Activated naive CD8-positive, alpha-beta T cell treated with anti-CD3 and anti-CD28 coated beads, Interleukin-2, amount 50 U/mL, for 24 hours (primary cell): ENCODE results near the gene ANG.
"Not testable (repeated sequence)": the region's sequence is repeated elsewhere in the genome, so short reads cannot be mapped to it uniquely, and the experiment has no call there.

Experiments used
- ATAC-seq: fragments of 150-1000 bp; cut with Tn5 transposase; one replicate; pipeline ENCODE4 v1.10.0; 2021
- DNase-seq: peaks from one replicate; pipeline ENCODE4 v3.0.0; 2021
- H3K27ac Mint-ChIP-seq: one replicate; pipeline ENCODE4 v1.8.0; 2021; ENCODE audit warnings: mild to moderate bottlenecking, mixed read lengths
- H3K27me3 Mint-ChIP-seq: one replicate; pipeline ENCODE4 v1.8.0; 2021; ENCODE audit warnings: mixed read lengths
- H3K36me3 Mint-ChIP-seq: one replicate; pipeline ENCODE4 v1.8.0; 2021; ENCODE audit warnings: low read depth, mixed read lengths
- H3K4me1 Mint-ChIP-seq: one replicate; pipeline ENCODE4 v1.8.0; 2021; ENCODE audit warnings: mixed read lengths
- H3K4me3 Mint-ChIP-seq: one replicate; pipeline ENCODE4 v1.8.0; 2021; ENCODE audit warnings: mild to moderate bottlenecking, moderate library complexity, mixed read lengths
- H3K9me3 Mint-ChIP-seq: one replicate; pipeline ENCODE4 v1.8.0; 2021; ENCODE audit warnings: mixed read lengths

Gene ANG

GRCh38 chr14:20662968-20663732 is 25.4 kb upstream of the ANG start:
- Mint-ChIP-seq H3K9me3 (no peaks in the 10 kb centered on the region), H3K4me1 (peaks cover 26% of the 10 kb centered on the region), H3K4me3 (peak overlapping the region; percentile 84), H3K36me3 (peaks cover 2% of the 10 kb centered on the region), H3K27ac (peak overlapping the region; percentile 87), H3K27me3 (peaks cover 33% of the 10 kb centered on the region)
- DNase-seq (peak; percentile 88), ATAC-seq (peak; percentile 92)

DNA sequence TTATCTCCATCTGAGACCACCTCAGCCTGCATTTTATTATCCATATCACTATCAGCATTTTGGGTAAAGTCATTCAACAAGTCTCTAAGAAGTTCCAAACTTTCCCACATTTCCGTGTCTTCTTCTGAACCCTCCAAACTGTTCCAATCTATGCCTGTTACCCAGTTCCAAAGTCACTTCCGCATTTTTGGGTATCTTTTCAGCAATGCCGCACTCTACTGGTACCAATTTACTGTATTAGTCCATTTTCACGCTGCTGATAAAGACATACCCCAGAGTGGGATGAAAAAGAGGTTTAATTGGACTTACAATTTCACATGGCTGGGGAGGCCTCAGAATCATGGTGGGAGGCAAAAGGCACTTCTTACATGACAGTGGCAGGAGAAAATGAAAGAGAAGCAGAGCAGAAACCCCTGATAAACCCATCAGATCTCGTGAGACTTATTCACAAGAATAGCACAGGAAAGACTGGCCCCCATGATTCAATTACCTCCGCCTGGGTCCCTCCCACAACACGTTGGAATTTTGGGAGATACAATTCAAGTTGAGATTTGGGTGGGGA is 22.1 kb upstream of the ANG start:
- H3K4me3 Mint-ChIP-seq, H3K27ac Mint-ChIP-seq, H3K9me3 Mint-ChIP-seq, ATAC-seq, H3K36me3 Mint-ChIP-seq, DNase-seq: not testable (repeated sequence)
- Mint-ChIP-seq H3K27me3 (peaks cover 24% of the 10 kb centered on the region), H3K4me1 (peaks cover 31% of the 10 kb centered on the region)

GRCh38 chr14:20667957-20668356 is 20.6 kb upstream of the ANG start:
- H3K4me1 Mint-ChIP-seq, result peaks cover 27% of the 10 kb centered on the region
- peak overlapping the region; percentile 84 for H3K27ac Mint-ChIP-seq
- DNase-seq, result no peak
- peaks cover 2% of the 10 kb centered on the region for H3K36me3 Mint-ChIP-seq
- peak; percentile 66 for ATAC-seq
- no peaks in the 10 kb centered on the region for H3K9me3 Mint-ChIP-seq
- H3K4me3 Mint-ChIP-seq, result peak overlapping the region; percentile 6
- peaks cover 16% of the 10 kb centered on the region for H3K27me3 Mint-ChIP-seq

GRCh38 chr14:20668969-20669368 is 19.6 kb upstream of the ANG start:
- DNase-seq (no peak), ATAC-seq (no peak)
- H3K27me3 Mint-ChIP-seq, result peaks cover 10% of the 10 kb centered on the region
- H3K9me3 Mint-ChIP-seq, result no peaks in the 10 kb centered on the region
- H3K4me3 Mint-ChIP-seq, result no peak overlapping the region
- no peak overlapping the region for H3K27ac Mint-ChIP-seq
- H3K36me3 Mint-ChIP-seq, result no peaks in the 10 kb centered on the region
- peaks cover 19% of the 10 kb centered on the region for H3K4me1 Mint-ChIP-seq

- H3K36me3 Mint-ChIP-seq, result no peaks in the 10 kb centered on the region
- ATAC-seq (no peak), DNase-seq (no peak)
- no peak overlapping the region for H3K27ac Mint-ChIP-seq
- no peaks in the 10 kb centered on the region for H3K9me3 Mint-ChIP-seq
- H3K27me3 Mint-ChIP-seq, result no peaks in the 10 kb centered on the region
- H3K4me3 Mint-ChIP-seq, result no peak overlapping the region
- peaks cover 24% of the 10 kb centered on the region for H3K4me1 Mint-ChIP-seq
These were observed 16.8 kb upstream of the ANG start for GRCh38 chr14:20671597-20672283.

GRCh38 chr14:20675669-20676068 is 12.9 kb upstream of the ANG start:
- no peak for DNase-seq
- no peak overlapping the region for H3K4me3 Mint-ChIP-seq
- no peaks in the 10 kb centered on the region for H3K36me3 Mint-ChIP-seq
- peak overlapping the region; percentile 46 for H3K27ac Mint-ChIP-seq
- peak; percentile 76 for ATAC-seq
- no peaks in the 10 kb centered on the region for H3K27me3 Mint-ChIP-seq
- H3K4me1 Mint-ChIP-seq, result peaks cover 9% of the 10 kb centered on the region
- no peaks in the 10 kb centered on the region for H3K9me3 Mint-ChIP-seq

- Mint-ChIP-seq H3K4me1 (peaks cover 9% of the 10 kb centered on the region), H3K36me3 (no peaks in the 10 kb centered on the region), H3K27ac (no peak overlapping the region), H3K4me3 (no peak overlapping the region), H3K9me3 (no peaks in the 10 kb centered on the region), H3K27me3 (no peaks in the 10 kb centered on the region)
- no peak for DNase-seq
- ATAC-seq, result peak; percentile 37
These were observed 12.5 kb upstream of the ANG start for GRCh38 chr14:20676072-20676471.

- peaks cover 15% of the 10 kb centered on the region for H3K4me1 Mint-ChIP-seq
- H3K27me3 Mint-ChIP-seq, result no peaks in the 10 kb centered on the region
- no peak overlapping the region for H3K27ac Mint-ChIP-seq
- H3K9me3 Mint-ChIP-seq, result no peaks in the 10 kb centered on the region
- no peak overlapping the region for H3K4me3 Mint-ChIP-seq
- H3K36me3 Mint-ChIP-seq, result no peaks in the 10 kb centered on the region
- ATAC-seq (no peak), DNase-seq (no peak)
These were observed 8.7 kb upstream of the ANG start for GRCh38 chr14:20679907-20680306.

GRCh38 chr14:20680363-20680762 is 8.2 kb upstream of the ANG start:
- ATAC-seq, result no peak
- H3K4me3 Mint-ChIP-seq, result no peak overlapping the region
- H3K27ac Mint-ChIP-seq, result no peak overlapping the region
- DNase-seq, result no peak
- H3K9me3 Mint-ChIP-seq, result no peaks in the 10 kb centered on the region
- H3K4me1 Mint-ChIP-seq, result peaks cover 18% of the 10 kb centered on the region
- no peaks in the 10 kb centered on the region for H3K36me3 Mint-ChIP-seq
- no peaks in the 10 kb centered on the region for H3K27me3 Mint-ChIP-seq

DNA sequence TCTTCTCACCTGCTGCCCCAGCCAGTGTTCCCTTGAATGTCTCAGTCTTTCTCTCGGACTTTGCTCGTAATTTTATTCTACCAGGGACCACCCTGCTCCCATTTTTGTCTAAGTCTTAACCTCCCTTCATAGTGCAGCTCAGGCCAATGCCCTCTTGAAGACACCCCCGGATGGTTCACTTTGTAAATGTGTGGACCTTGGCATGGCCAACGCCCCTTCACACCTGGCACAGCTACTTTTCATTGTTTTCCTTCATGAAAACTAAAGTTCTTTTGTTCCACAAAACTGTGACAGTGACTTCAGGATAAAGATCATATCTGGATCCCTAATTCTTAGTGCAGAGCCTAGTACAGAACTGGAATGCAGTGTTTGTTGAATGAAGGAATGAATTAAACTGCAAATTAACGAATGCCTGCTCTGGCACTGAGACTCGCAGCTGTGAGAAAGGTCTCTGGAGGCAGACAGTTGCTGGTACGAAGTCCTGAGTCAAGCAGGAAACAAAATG is 7.7 kb upstream of the ANG start:
- Mint-ChIP-seq H3K4me1 (peaks cover 13% of the 10 kb centered on the region), H3K27me3 (no peaks in the 10 kb centered on the region), H3K9me3 (no peaks in the 10 kb centered on the region), H3K27ac (no peak overlapping the region), H3K4me3 (no peak overlapping the region), H3K36me3 (no peaks in the 10 kb centered on the region)
- ATAC-seq (peak; percentile 6), DNase-seq (no peak)

GRCh38 chr14:20681348-20682126 is 7.0 kb upstream of the ANG start:
- ATAC-seq (peak; percentile 13), DNase-seq (peak; percentile 84)
- Mint-ChIP-seq H3K9me3 (no peaks in the 10 kb centered on the region), H3K36me3 (no peaks in the 10 kb centered on the region), H3K4me3 (no peak overlapping the region), H3K27ac (no peak overlapping the region), H3K4me1 (peaks cover 9% of the 10 kb centered on the region), H3K27me3 (no peaks in the 10 kb centered on the region)

DNA sequence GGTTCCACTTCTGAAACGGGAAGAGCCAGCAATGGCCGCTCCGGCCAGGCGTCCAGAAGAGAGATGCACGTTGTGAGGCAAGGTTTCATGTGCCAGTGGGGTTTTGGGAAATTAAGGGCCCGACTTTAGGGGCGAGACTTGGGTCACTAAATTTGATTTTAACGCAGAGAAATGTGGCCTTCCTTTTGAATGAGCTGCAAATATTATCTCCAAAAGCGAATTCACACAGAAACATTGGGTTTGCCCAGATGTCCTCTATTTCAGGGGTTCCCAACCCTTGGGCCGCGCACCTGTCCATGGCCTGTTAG is 6.5 kb upstream of the ANG start:
- DNase-seq, result no peak
- no peak for ATAC-seq
- Mint-ChIP-seq H3K27me3 (no peaks in the 10 kb centered on the region), H3K4me1 (peaks cover 9% of the 10 kb centered on the region), H3K27ac (no peak overlapping the region), H3K36me3 (no peaks in the 10 kb centered on the region), H3K4me3 (no peak overlapping the region), H3K9me3 (no peaks in the 10 kb centered on the region)

- Mint-ChIP-seq H3K36me3 (no peaks in the 10 kb centered on the region), H3K9me3 (no peaks in the 10 kb centered on the region), H3K27ac (no peak overlapping the region), H3K4me3 (no peak overlapping the region), H3K27me3 (no peaks in the 10 kb centered on the region), H3K4me1 (peaks cover 9% of the 10 kb centered on the region)
- DNase-seq, result peak; percentile 83
- ATAC-seq, result peak; percentile 65
These were observed 6.0 kb upstream of the ANG start for GRCh38 chr14:20682435-20683124.
